Stimulated activated CD4-positive, alpha-beta T cell treated with anti-CD3 and anti-CD28 coated beads, Interleukin-12 subunit alpha, Interleukin-12 subunit beta, amount 100 ng/mL, for 4 hours (primary cell): ENCODE measurements around the gene VCAN.

Source experiments
- DNase-seq: peaks from one replicate; pipeline ENCODE4 v3.0.0-alpha.2; 2020

The VCAN gene

GRCh38 chr5:83503662-83504061 lies 32.1 kb downstream of the VCAN start:
- DNase-seq, result no peak

- DNase-seq, result no peak
These were observed 35.9 kb downstream of the VCAN start for GRCh38 chr5:83507431-83507830.

GRCh38 chr5:83509540-83509939 lies 38.0 kb downstream of the VCAN start:
- no peak for DNase-seq

GRCh38 chr5:83510260-83510659 lies 38.7 kb downstream of the VCAN start:
- no peak for DNase-seq

GRCh38 chr5:83512061-83512745 lies 40.7 kb downstream of the VCAN start:
- no peak for DNase-seq

- DNase-seq, result no peak
These were observed 41.5 kb downstream of the VCAN start for GRCh38 chr5:83513081-83513480.

- DNase-seq, result no peak
These were observed 41.9 kb downstream of the VCAN start for GRCh38 chr5:83513491-83513890.

- no peak for DNase-seq
These were observed 44.8 kb downstream of the VCAN start for GRCh38 chr5:83516377-83516776.

GRCh38 chr5:83517072-83517687 lies 45.6 kb downstream of the VCAN start:
- DNase-seq, result no peak

- DNase-seq, result no peak
These were observed 46.1 kb downstream of the VCAN start for GRCh38 chr5:83517688-83518085.

GRCh38 chr5:83518319-83519061 lies 46.9 kb downstream of the VCAN start:
- no peak for DNase-seq

- no peak for DNase-seq
These were observed 50.9 kb downstream of the VCAN start for GRCh38 chr5:83522446-83522845.

- no peak for DNase-seq
These were observed 52.4 kb downstream of the VCAN start for GRCh38 chr5:83523929-83524328.

- no peak for DNase-seq
These were observed 52.8 kb downstream of the VCAN start for GRCh38 chr5:83524345-83524744.

- no peak for DNase-seq
These were observed 53.4 kb downstream of the VCAN start for GRCh38 chr5:83524991-83525390.

GRCh38 chr5:83526289-83526688 lies 54.7 kb downstream of the VCAN start:
- DNase-seq, result no peak

GRCh38 chr5:83527221-83527620 lies 55.7 kb downstream of the VCAN start:
- DNase-seq, result no peak

- no peak for DNase-seq
These were observed 56.3 kb downstream of the VCAN start for GRCh38 chr5:83527722-83528438.

- no peak for DNase-seq
These were observed 56.9 kb downstream of the VCAN start for GRCh38 chr5:83528439-83528769.

- DNase-seq, result no peak
These were observed 58.6 kb downstream of the VCAN start for GRCh38 chr5:83530193-83530592.

GRCh38 chr5:83531661-83532060 lies 60.1 kb downstream of the VCAN start:
- no peak for DNase-seq

- DNase-seq, result no peak
These were observed 67.4 kb downstream of the VCAN start for GRCh38 chr5:83538786-83539462.

GRCh38 chr5:83539463-83539790 lies 67.9 kb downstream of the VCAN start:
- DNase-seq, result no peak
